ENCODE data around the gene MOB2. TPM values are rescaled to one million over a fixed set of nuclear protein-coding genes. Genes with fewer than 3 reads are reported as not detected.
A peak's percentile ranks its signal among the peaks of the same experiment; 100 is the strongest.

MOB2 gene
- total RNA-seq, 1 donor from 2014 or later, result 38.6 TPM

GRCh38 chr11:1453611-1454034 lies 33.0 kb downstream of the MOB2 start:
- no peak for DNase-seq (ENCODE audit: extremely low spot score, unreplicated experiment)
- no peaks in the 10 kb centered on the region for H3K27me3 Mint-ChIP-seq (ENCODE audit: unreplicated experiment)
- peak; percentile 11 for TF ChIP-seq CTCF (IDR thresholded peaks at IDR 0.05)
- H3K4me1 Mint-ChIP-seq (ENCODE audit: unreplicated experiment), result no peaks in the 10 kb centered on the region
- no peaks in the 10 kb centered on the region for H3K9me3 Mint-ChIP-seq (ENCODE audit: unreplicated experiment)
- no peaks in the 10 kb centered on the region for H3K36me3 Mint-ChIP-seq (ENCODE audit: unreplicated experiment)
- no peak overlapping the region for H3K27ac Mint-ChIP-seq (ENCODE audit: unreplicated experiment)
- H3K4me3 Mint-ChIP-seq (ENCODE audit: unreplicated experiment), result no peak overlapping the region

GRCh38 chr11:1452744-1453143 lies 33.8 kb downstream of the MOB2 start:
- no peaks in the 10 kb centered on the region for H3K4me1 Mint-ChIP-seq (ENCODE audit: unreplicated experiment)
- H3K9me3 Mint-ChIP-seq (ENCODE audit: unreplicated experiment), result no peaks in the 10 kb centered on the region
- no peak for DNase-seq (ENCODE audit: extremely low spot score, unreplicated experiment)
- H3K27me3 Mint-ChIP-seq (ENCODE audit: unreplicated experiment), result no peaks in the 10 kb centered on the region
- H3K4me3 Mint-ChIP-seq (ENCODE audit: unreplicated experiment), result no peak overlapping the region
- H3K27ac Mint-ChIP-seq (ENCODE audit: unreplicated experiment), result no peak overlapping the region
- no peak for TF ChIP-seq CTCF (IDR thresholded peaks at IDR 0.05)
- H3K36me3 Mint-ChIP-seq (ENCODE audit: unreplicated experiment), result no peaks in the 10 kb centered on the region

- H3K36me3 Mint-ChIP-seq (ENCODE audit: unreplicated experiment), result no peaks in the 10 kb centered on the region
- no peaks in the 10 kb centered on the region for H3K4me1 Mint-ChIP-seq (ENCODE audit: unreplicated experiment)
- H3K27ac Mint-ChIP-seq (ENCODE audit: unreplicated experiment), result no peak overlapping the region
- H3K9me3 Mint-ChIP-seq (ENCODE audit: unreplicated experiment), result no peaks in the 10 kb centered on the region
- no peak for DNase-seq (ENCODE audit: extremely low spot score, unreplicated experiment)
- TF ChIP-seq CTCF (IDR thresholded peaks at IDR 0.05), result no peak
- H3K27me3 Mint-ChIP-seq (ENCODE audit: unreplicated experiment), result no peaks in the 10 kb centered on the region
- no peak overlapping the region for H3K4me3 Mint-ChIP-seq (ENCODE audit: unreplicated experiment)
These were observed 34.7 kb downstream of the MOB2 start for GRCh38 chr11:1451781-1452470.

- no peak for TF ChIP-seq CTCF (IDR thresholded peaks at IDR 0.05)
- no peaks in the 10 kb centered on the region for H3K36me3 Mint-ChIP-seq (ENCODE audit: unreplicated experiment)
- no peaks in the 10 kb centered on the region for H3K4me1 Mint-ChIP-seq (ENCODE audit: unreplicated experiment)
- no peaks in the 10 kb centered on the region for H3K9me3 Mint-ChIP-seq (ENCODE audit: unreplicated experiment)
- no peak overlapping the region for H3K4me3 Mint-ChIP-seq (ENCODE audit: unreplicated experiment)
- DNase-seq (ENCODE audit: extremely low spot score, unreplicated experiment), result no peak
- H3K27me3 Mint-ChIP-seq (ENCODE audit: unreplicated experiment), result no peaks in the 10 kb centered on the region
- H3K27ac Mint-ChIP-seq (ENCODE audit: unreplicated experiment), result no peak overlapping the region
These were observed 35.4 kb downstream of the MOB2 start for GRCh38 chr11:1450949-1451710.

- Mint-ChIP-seq H3K4me1 (ENCODE audit: unreplicated experiment) (no peaks in the 10 kb centered on the region), H3K27ac (ENCODE audit: unreplicated experiment) (no peak overlapping the region), H3K9me3 (ENCODE audit: unreplicated experiment) (no peaks in the 10 kb centered on the region), H3K36me3 (ENCODE audit: unreplicated experiment) (no peaks in the 10 kb centered on the region), H3K27me3 (ENCODE audit: unreplicated experiment) (no peaks in the 10 kb centered on the region), H3K4me3 (ENCODE audit: unreplicated experiment) (no peak overlapping the region)
- no peak for DNase-seq (ENCODE audit: extremely low spot score, unreplicated experiment)
- TF ChIP-seq CTCF (IDR thresholded peaks at IDR 0.05), result no peak
These were observed 36.2 kb downstream of the MOB2 start for GRCh38 chr11:1450344-1450875.
